PC-3 (cell line): ENCODE results near the gene MAP3K5.

Experiments
- EZH2phosphoT487 ChIP-seq: fragments of 300-600 bp; sonication (generic); IDR thresholded peaks from 2 replicates; pipeline ENCODE4 v1.6.1; 2018; ENCODE audit warnings: mild to moderate bottlenecking, antibody characterized with exemption, low read length, borderline replicate concordance
- TF ChIP-seq, protein P1 (sequence below): fragments of 300-600 bp; sonication (generic); conservative IDR thresholded peaks from 2 replicates; pipeline ENCODE4 v1.5.1; 2017; ENCODE audit warnings: antibody characterized with exemption, low read depth, mild to moderate bottlenecking, low read length

DNA sequence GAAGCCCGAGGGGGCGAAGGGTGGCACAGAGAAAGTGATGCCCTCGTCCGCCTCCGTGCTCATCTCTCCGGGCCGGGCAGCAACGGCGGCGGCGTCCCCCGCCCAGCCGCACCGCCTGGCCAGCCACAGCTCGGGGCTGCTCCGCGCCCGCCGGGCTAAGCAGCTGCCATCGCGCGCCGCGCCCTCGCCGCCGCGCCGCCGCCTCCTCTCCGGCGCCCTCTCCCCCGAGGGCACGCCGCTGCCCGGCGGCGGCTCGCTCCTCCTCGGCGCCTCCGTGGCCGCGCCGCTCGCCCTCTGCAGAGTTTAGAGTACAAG lies 225 bp downstream of the MAP3K5 start:
- TF ChIP-seq, protein P1, sequence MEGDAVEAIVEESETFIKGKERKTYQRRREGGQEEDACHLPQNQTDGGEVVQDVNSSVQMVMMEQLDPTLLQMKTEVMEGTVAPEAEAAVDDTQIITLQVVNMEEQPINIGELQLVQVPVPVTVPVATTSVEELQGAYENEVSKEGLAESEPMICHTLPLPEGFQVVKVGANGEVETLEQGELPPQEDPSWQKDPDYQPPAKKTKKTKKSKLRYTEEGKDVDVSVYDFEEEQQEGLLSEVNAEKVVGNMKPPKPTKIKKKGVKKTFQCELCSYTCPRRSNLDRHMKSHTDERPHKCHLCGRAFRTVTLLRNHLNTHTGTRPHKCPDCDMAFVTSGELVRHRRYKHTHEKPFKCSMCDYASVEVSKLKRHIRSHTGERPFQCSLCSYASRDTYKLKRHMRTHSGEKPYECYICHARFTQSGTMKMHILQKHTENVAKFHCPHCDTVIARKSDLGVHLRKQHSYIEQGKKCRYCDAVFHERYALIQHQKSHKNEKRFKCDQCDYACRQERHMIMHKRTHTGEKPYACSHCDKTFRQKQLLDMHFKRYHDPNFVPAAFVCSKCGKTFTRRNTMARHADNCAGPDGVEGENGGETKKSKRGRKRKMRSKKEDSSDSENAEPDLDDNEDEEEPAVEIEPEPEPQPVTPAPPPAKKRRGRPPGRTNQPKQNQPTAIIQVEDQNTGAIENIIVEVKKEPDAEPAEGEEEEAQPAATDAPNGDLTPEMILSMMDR = no peak
- no peak for TF ChIP-seq EZH2phosphoT487
